HG03520 (cell line): ENCODE measurements around the gene FN3K.
A peak's percentile ranks its signal among the peaks of the same experiment; 100 is the strongest.

ENCODE experiments used
- ATAC-seq: cut with Tn5 transposase; IDR thresholded peaks from one replicate; pipeline ENCODE4 v1.9.1; 2021; ENCODE audit warnings: mild to moderate bottlenecking, moderate library complexity; ENCODE audit not compliant: unreplicated experiment

The FN3K gene

GRCh38 chr17:82734987-82735866, at the start of gene FN3K:
Gene FN3K, plus strand, starts transcription at chr17:82735615. Its CDS starts 22 bp downstream, at chr17:82735637.
- ATAC-seq: no peak

- ATAC-seq: no peak
Observed at GRCh38 chr17:82686366-82687324, 48.8 kb upstream of the FN3K start.

DNA sequence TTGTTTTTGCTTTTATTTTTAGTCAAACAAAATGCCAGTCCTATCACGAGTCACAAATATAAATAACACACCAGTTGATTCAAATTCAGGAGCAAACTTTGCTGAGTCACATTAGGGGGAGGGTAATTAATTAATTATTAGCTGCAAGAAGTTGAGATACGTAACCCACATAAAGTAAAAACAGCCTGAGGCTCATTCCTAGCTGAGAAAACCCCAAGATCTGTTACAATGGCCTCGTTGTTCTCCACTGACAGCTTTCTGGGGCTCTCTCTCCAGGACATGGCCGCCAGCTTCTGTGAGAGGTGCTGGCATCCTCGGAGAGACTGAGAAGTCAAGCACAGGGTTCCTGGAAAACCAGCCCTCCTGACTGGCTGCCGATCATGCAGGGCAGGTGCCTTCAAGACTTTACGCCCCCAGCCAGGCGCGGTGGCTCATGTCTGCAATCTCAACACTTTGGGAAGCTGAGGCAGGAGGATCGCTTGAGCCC, 48.0 kb upstream of the FN3K start:
- no peak for ATAC-seq

DNA sequence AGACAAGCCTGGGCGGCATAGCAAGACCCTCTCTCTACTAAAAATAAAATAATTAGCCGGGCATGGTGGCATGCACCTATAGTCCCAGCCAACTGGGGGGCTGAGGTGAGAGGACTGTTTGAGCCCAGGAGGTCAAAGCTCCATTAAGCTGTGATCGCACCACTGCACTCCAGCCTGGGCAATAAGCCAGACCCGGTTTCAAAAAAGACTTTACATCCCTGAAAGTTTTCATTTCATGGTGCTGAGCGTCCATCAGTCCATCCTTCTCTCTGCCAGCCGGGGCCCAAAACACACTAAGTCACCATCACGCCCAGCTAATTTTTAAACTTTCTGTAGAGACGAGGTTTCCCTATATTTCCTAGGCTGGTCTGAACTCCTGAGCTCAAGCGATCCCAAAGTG, 47.5 kb upstream of the FN3K start:
- ATAC-seq: no peak

DNA sequence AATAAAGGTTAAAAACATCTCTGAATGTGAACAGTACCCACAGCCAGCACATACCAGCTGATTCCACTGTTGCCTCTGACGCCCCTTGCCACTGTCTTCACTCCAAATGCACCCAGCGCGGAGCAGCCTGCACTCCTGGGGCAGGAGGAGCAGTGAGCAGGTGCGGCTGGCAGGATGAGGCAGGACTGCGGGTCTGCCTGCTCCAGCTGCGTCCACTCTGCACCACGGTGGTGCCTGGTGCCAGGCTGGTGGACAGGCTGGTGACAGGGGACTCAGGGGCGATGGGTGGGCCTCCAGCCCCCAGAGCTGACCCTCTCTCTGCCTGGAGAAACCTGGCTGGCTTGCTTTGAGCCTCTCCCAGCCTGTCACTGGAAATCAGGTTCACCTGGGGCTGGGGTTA, 46.3 kb upstream of the FN3K start:
- ATAC-seq: no peak

DNA sequence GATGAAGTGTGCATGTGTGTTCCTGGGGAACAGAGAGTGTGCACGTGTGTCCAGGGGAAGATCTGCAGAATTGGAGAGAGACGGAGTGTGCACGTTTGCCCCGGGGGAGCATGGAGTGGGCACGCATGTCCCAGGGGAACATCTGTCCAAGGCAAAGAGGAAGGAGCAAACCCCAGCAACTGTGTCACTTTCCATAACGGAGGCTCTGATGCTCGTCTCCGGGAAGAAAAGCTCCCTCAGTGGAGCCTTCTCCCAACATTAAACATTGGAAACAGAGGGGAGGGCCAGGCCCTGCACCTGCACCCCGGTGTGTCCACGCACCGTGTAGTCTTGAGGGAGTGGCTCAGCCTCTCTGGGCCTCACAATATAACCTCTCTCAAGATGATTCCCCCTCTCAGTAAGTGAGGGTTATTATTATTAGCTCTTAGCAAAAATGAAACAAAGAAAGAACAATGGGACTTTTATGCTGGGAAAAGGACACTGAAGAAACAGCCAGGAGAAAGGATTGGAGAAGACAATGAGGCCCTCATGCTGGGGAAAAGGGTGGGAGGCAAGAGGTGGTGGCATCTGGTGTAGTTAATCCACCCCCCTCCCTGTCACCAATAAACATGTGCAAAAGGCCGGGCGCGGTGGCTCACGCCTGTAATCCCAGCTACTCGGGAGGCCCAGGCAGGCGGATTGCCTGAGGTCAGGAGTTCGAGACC, 44.5 kb upstream of the FN3K start:
- no peak for ATAC-seq

DNA sequence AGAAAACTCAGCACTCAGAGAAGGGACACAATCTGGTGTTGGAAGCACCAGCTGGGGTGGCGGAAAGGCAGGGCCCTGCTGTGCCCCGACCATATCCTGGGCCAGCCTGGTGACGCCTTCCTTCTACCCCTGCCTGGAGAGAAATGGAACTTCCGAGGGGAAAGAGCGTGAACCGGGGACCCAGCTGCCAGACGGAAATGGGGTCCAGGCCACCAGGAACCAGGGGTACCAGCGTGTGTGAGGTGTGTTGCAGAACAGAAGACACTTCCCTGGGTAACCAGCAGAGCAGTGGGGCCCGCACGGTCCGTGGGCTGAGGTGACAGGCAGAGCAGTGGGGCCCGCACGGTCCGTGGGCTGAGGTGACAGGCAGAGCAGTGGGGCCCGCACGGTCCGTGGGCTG, 43.7 kb upstream of the FN3K start:
- no peak for ATAC-seq

GRCh38 chr17:82692268-82692667, 43.1 kb upstream of the FN3K start:
- no peak for ATAC-seq

GRCh38 chr17:82693168-82693867, 42.1 kb upstream of the FN3K start:
- ATAC-seq: no peak

DNA sequence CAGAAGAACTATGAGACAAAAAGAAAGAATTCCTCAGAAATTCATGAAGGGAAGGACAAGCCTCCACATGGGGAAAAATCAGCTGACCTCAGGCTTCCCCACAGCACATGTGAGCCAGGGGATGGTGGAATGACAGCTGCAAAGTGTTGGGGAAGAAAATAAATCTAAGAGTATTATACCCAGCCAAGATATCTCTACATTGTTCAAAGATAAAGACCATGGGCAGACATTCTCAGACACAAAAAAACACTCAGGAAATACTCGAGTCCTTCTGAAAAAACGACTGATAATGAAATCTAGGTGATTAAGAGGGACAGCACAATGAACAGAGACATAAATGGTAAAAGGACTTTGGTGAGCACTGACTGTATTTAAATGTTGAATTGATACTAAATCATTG, 40.8 kb upstream of the FN3K start:
- ATAC-seq: no peak

DNA sequence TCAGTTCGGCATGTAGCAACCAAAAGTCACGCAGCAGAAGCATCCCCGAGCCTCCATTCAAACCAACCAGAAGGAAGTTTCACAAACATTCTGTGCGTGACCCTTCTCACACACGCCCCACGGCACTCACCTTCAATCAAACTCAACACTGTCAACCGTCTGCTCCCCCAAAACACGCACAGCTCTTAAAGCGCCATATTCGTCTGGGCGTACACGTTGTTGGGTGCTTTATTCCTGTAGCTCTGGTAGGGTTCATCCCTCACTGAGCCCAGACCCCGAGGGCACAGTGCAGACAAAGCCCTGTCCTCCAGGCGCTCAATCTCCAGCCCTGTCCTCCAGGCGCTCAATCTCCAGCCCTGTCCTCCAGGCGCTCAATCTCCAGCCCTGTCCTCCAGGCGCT, 39.2 kb upstream of the FN3K start:
- ATAC-seq: no peak

- ATAC-seq: no peak
Observed at GRCh38 chr17:82696916-82697807, 38.3 kb upstream of the FN3K start.

- ATAC-seq: no peak
Observed at GRCh38 chr17:82697808-82698064, 37.7 kb upstream of the FN3K start.

GRCh38 chr17:82698065-82698973, 37.1 kb upstream of the FN3K start, which contains the start of gene RAB40B:
Gene RAB40B, minus strand, starts transcription at chr17:82698698. Its CDS starts 102 bp downstream, at chr17:82698596.
- ATAC-seq: peak; percentile 96

DNA sequence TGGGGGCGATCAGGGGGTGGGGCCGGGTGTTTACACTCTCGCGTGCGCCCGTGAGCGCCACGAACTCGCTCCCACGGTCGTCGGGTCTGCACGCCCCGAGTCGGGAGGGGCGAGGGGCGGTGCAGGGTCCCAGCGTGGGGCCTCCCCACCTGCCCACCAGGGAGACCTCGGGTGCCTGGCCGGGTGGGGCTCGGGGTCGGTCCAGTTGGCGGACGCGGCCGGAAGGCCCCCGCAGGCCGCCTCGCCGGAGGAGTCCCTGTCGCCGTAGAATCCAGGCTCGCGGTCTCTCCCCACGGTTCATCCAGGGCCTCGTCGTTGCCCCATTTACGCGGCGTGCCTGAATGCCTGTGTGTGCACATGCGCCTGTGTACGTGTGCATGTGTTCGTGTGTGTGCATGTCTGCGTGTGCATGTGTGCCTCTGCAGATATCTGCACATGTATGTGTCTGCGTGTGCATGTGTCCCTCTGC, 36.4 kb upstream of the FN3K start:
- ATAC-seq: peak; percentile 12

- no peak for ATAC-seq
Observed at GRCh38 chr17:82699551-82699950, 35.9 kb upstream of the FN3K start.

- ATAC-seq: no peak
Observed at GRCh38 chr17:82702231-82702927, 33.0 kb upstream of the FN3K start.
